Calu3 (cell line): ENCODE measurements around the gene FOXA3. TPM values are rescaled to one million over a fixed set of nuclear protein-coding genes. Genes with fewer than 3 reads are reported as not detected.

ENCODE experiments used
- BruUV-seq: library from RNA; stranded (reverse); fragments of 400-500 nt; replicated peaks from 2 replicates; lab custom pipeline; 2021; lab: Mats Ljungman, UMichigan
- CTCF ChIA-PET: fragments of 300-600 bp; sonication (Branson Sonifier 250); formaldehyde crosslinking; loops from one replicate; lab custom pipeline; 2022; ENCODE audit warnings: antibody characterized with exemption; lab: Charles Lee
- DNase-seq: peaks from one replicate; pipeline ENCODE4 v3.0.0; 2022
- H3K27ac Mint-ChIP-seq: one replicate; pipeline ENCODE4 v1.8.0; 2022; ENCODE audit warnings: mixed read lengths; ENCODE audit not compliant: unreplicated experiment
- H3K27me3 Mint-ChIP-seq: one replicate; pipeline ENCODE4 v1.8.0; 2022; ENCODE audit warnings: mixed read lengths; ENCODE audit not compliant: unreplicated experiment
- H3K36me3 Mint-ChIP-seq: one replicate; pipeline ENCODE4 v1.8.0; 2022; ENCODE audit warnings: mild to moderate bottlenecking, moderate library complexity, mixed read lengths; ENCODE audit not compliant: insufficient read depth, unreplicated experiment
- H3K4me1 Mint-ChIP-seq: one replicate; pipeline ENCODE4 v1.8.0; 2022; ENCODE audit warnings: mild to moderate bottlenecking, low read depth, mixed read lengths; ENCODE audit not compliant: unreplicated experiment
- H3K4me3 Mint-ChIP-seq: one replicate; pipeline ENCODE4 v1.8.0; 2022; ENCODE audit warnings: mild to moderate bottlenecking, low read depth, moderate library complexity, mixed read lengths; ENCODE audit not compliant: unreplicated experiment
- H3K9me3 Mint-ChIP-seq: one replicate; pipeline ENCODE4 v1.8.0; 2022; ENCODE audit warnings: low read depth, mixed read lengths; ENCODE audit not compliant: unreplicated experiment
- intact Hi-C: fragments of 100-400 bp; cut with micrococcal nuclease; formaldehyde crosslinking; loops from one replicate; pipeline ENCODE4 v1.10.0; 2022; ENCODE audit not compliant: unreplicated experiment
- total RNA-seq: library from RNA; stranded (reverse); gene quantifications from 2 replicates; pipeline ENCODE4 v1.2.3, GENCODE V29; 2022
- TF ChIP-seq, protein P1 (sequence below): fragments of 200-600 bp; IDR thresholded peaks from one replicate; pipeline ENCODE4 v1.8.0; 2022; ENCODE audit warnings: antibody characterized with exemption; ENCODE audit not compliant: unreplicated experiment

The FOXA3 gene
- total RNA-seq, 1 experiment from 2014 or later, result 12.1 TPM

DNA sequence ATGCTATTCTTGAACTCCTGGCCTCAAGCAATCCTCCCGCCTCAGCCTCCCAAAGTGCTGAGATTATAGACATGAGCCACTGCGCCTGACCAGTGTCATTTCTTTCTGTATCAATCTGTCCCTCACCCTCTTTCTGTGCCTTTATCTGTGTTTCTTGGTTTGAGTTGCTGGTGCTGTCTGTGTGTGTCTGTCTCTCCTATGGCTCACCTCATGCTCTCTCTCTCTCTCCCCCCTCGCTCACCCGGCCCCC lies 12.0 kb downstream of the FOXA3 start:
- CTCF ChIA-PET, result no interaction called here
- BruUV-seq, result no TSS peak
- TF ChIP-seq, protein P1, sequence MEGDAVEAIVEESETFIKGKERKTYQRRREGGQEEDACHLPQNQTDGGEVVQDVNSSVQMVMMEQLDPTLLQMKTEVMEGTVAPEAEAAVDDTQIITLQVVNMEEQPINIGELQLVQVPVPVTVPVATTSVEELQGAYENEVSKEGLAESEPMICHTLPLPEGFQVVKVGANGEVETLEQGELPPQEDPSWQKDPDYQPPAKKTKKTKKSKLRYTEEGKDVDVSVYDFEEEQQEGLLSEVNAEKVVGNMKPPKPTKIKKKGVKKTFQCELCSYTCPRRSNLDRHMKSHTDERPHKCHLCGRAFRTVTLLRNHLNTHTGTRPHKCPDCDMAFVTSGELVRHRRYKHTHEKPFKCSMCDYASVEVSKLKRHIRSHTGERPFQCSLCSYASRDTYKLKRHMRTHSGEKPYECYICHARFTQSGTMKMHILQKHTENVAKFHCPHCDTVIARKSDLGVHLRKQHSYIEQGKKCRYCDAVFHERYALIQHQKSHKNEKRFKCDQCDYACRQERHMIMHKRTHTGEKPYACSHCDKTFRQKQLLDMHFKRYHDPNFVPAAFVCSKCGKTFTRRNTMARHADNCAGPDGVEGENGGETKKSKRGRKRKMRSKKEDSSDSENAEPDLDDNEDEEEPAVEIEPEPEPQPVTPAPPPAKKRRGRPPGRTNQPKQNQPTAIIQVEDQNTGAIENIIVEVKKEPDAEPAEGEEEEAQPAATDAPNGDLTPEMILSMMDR, result no peak
- H3K9me3 Mint-ChIP-seq, result no peaks in the 10 kb centered on the region
- DNase-seq, result no peak
- no peak overlapping the region for H3K27ac Mint-ChIP-seq
- peaks cover 21% of the 10 kb centered on the region for H3K36me3 Mint-ChIP-seq
- H3K27me3 Mint-ChIP-seq, result no peaks in the 10 kb centered on the region
- intact Hi-C loops, result no loop called here
- H3K4me3 Mint-ChIP-seq, result no peak overlapping the region
- peaks cover 39% of the 10 kb centered on the region for H3K4me1 Mint-ChIP-seq

GRCh38 chr19:45876411-45877197 lies 12.5 kb downstream of the FOXA3 start:
- Mint-ChIP-seq H3K4me1 (peaks cover 44% of the 10 kb centered on the region), H3K27ac (no peak overlapping the region), H3K9me3 (no peaks in the 10 kb centered on the region), H3K36me3 (peaks cover 16% of the 10 kb centered on the region), H3K27me3 (no peaks in the 10 kb centered on the region), H3K4me3 (no peak overlapping the region)
- no TSS peak for BruUV-seq
- no peak for DNase-seq
- intact Hi-C loops, result no loop called here
- TF ChIP-seq, protein P1, result no peak
- CTCF ChIA-PET, result no interaction called here

DNA sequence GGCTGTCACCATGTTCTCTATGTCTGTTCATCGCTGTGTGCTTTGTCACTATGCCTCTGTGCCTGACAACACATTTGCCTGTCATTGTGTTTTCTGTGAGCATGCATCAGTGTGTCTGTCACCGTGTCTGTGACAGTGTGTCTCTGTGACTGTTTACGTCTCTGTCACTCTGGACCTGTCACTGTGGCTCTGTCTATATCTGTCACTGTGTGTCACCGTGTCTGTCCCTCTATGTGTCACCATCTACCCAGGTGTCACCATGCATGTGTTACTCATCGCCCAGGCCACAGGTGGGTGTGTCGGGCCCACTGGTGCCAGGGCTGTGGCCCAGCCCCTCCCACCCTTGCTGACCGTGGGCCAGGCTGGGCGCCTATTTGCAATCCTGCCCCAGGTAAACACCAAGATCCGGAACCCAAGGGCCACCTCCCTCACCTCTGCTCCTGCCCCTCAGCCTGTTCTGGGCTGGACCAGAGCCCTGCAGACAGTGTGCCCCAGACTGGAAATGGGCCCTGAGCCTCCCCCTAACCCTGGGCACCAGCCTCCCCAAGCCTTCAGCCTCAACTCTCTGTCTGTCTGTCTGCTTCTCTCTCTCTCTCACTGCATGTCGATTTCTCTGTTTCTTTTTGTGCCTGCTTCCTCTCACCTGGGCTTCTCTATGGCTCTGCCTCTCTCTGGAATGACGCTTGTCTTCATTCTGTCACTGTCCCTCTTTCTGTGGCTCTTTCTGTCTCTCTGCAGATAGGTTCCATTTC lies 14.1 kb downstream of the FOXA3 start:
- BruUV-seq, result no TSS peak
- H3K9me3 Mint-ChIP-seq, result no peaks in the 10 kb centered on the region
- peak overlapping the region; percentile 25 for H3K4me3 Mint-ChIP-seq
- intact Hi-C loops, result no loop called here
- H3K4me1 Mint-ChIP-seq, result peaks cover 55% of the 10 kb centered on the region
- peak; percentile 76 for DNase-seq
- TF ChIP-seq, protein P1, result no peak
- no peaks in the 10 kb centered on the region for H3K27me3 Mint-ChIP-seq
- H3K27ac Mint-ChIP-seq, result peak overlapping the region; percentile 35
- peaks cover 29% of the 10 kb centered on the region for H3K36me3 Mint-ChIP-seq
- CTCF ChIA-PET, result interaction anchor here (0.5 kb wide), 1 partner anchor 9 kb away, joined by 5 read pairs; no protein-coding TSS in a partner anchor

DNA sequence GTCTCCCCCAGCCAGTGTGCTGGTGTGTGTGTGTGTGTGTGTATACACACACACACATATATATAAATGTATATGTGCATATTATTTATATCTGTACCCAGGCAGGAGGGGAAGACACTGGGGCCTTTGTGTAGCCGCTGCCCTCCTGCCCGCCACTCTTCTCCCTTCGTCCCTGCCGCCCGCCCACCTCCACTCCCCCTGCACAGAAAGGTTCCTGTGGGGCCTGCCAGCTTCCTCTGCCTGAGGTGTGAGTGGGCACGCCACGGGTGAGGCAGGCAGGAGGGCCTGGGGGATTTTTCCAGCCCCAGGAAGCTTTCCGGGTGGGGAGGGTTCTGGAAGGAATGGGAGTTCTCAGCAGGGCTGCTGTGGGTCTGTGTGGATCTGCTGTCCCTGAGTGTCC lies 14.9 kb downstream of the FOXA3 start:
- CTCF ChIA-PET, result interaction anchor here (0.5 to 4.2 kb wide), 2 partner anchors 9 to 15 kb away, joined by 5 to 56 read pairs; partner anchors contain the start of genes FOXA3 and SYMPK
- TF ChIP-seq, protein P1, result no peak
- Mint-ChIP-seq H3K4me3 (peak overlapping the region; percentile 25), H3K36me3 (peaks cover 36% of the 10 kb centered on the region), H3K27me3 (no peaks in the 10 kb centered on the region), H3K4me1 (peaks cover 60% of the 10 kb centered on the region), H3K9me3 (no peaks in the 10 kb centered on the region), H3K27ac (peak overlapping the region; percentile 35)
- BruUV-seq, result no TSS peak
- intact Hi-C loops, result no loop called here
- no peak for DNase-seq
